Measurements from ENCODE around the gene ATG9B. TPM values are rescaled to one million over a fixed set of nuclear protein-coding genes. Genes with fewer than 3 reads are reported as not detected.

The ATG9B gene
- polyA plus RNA-seq, 1 experiment: 0.06 TPM

DNA sequence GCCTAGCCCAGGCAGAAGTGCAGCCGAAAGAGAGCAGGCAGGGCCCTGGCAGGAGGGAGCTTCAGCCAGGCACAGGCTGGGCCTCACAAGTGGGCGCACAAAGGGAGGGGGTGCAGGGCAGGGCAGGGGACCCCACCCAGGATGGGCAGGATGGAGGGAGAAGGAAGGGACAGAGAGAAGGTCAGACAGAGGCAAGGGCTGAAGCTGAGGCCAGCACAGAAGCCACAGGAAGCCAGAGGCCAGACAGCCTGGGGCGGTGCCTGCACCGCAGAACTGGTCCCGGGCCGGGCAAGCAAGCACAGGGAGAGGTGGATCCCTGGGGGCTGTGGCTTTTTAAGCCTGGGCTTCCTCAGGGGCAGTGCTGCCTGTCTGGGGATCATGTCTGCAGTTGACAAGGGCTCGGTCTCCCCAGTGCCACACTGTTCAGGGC is 16.8 kb downstream of the ATG9B start:
- H3K27ac ChIP-seq (ENCODE audit: low read depth, low read length): no peak overlapping the region
- peaks cover 5% of the 10 kb centered on the region; the same call in 1 of the 2 replicates for H3K9me3 ChIP-seq (ENCODE audit: control insufficient read depth, insufficient read depth, low read length)
- DNase-seq (ENCODE audit: low read depth, low spot score): no peak
- ChIA-PET POLR2A (no interaction called here), CTCF (interaction anchor here (1.3 to 4.0 kb wide), 6 partner anchors 11 to 109 kb away, joined by 5 to 24 read pairs (median 10); no protein-coding TSS in a partner anchor)
- no peak overlapping the region for H3K4me3 ChIP-seq (ENCODE audit: low read depth, low read length)
- TF ChIP-seq, protein P1, sequence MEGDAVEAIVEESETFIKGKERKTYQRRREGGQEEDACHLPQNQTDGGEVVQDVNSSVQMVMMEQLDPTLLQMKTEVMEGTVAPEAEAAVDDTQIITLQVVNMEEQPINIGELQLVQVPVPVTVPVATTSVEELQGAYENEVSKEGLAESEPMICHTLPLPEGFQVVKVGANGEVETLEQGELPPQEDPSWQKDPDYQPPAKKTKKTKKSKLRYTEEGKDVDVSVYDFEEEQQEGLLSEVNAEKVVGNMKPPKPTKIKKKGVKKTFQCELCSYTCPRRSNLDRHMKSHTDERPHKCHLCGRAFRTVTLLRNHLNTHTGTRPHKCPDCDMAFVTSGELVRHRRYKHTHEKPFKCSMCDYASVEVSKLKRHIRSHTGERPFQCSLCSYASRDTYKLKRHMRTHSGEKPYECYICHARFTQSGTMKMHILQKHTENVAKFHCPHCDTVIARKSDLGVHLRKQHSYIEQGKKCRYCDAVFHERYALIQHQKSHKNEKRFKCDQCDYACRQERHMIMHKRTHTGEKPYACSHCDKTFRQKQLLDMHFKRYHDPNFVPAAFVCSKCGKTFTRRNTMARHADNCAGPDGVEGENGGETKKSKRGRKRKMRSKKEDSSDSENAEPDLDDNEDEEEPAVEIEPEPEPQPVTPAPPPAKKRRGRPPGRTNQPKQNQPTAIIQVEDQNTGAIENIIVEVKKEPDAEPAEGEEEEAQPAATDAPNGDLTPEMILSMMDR (IDR thresholded peaks at IDR 0.05; ENCODE audit: low read depth, low read length): no peak
- peaks cover 3% of the 10 kb centered on the region for H3K27me3 ChIP-seq (ENCODE audit: control insufficient read depth, insufficient read depth, low read length)

DNA sequence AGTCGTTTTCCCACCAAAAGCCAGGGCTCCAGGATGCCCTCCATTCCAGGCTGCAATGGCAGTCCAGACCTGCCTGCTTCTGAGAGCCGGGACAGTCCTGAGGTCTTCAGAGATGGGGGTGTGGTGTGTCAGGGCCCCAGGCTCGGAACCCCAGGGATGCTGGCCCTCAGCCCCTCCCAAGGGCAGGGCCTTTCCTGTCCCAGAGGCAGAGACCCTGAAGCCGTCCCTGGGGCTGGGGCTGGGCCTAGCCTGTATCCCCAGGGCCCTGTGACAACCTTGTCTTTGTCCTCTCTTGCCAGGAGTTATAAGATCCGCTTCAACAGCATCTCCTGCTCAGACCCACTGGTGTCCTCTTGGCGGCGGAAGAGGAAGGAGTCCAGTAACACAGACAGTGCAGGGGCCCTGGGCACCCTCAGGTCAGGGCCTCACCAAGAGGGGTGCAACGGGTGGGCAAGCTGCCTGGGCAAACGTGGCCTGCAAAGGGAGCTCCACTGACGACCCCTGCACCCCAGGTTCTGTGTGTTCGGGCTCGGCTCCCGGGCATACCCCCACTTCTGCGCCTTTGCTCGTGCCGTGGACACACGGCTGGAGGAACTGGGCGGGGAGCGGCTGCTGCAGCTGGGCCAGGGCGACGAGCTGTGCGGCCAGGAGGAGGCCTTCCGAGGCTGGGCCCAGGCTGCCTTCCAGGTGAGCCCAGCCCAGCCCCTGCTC is 17.5 kb downstream of the ATG9B start:
- DNase-seq (ENCODE audit: low read depth, low spot score): no peak
- ChIA-PET POLR2A (no interaction called here), CTCF (interaction anchor here (1.5 to 2.7 kb wide), 3 partner anchors 12 to 228 kb away, joined by 3 to 9 read pairs (median 6); no protein-coding TSS in a partner anchor)
- Histone ChIP-seq H3K9me3 (ENCODE audit: control insufficient read depth, insufficient read depth, low read length) (peaks cover 5% of the 10 kb centered on the region; the same call in 1 of the 2 replicates), H3K27ac (ENCODE audit: low read depth, low read length) (no peak overlapping the region), H3K4me3 (ENCODE audit: low read depth, low read length) (no peak overlapping the region), H3K27me3 (ENCODE audit: control insufficient read depth, insufficient read depth, low read length) (peaks cover 3% of the 10 kb centered on the region)
- TF ChIP-seq, protein P1 (IDR thresholded peaks at IDR 0.05; ENCODE audit: low read depth, low read length): no peak

GRCh38 chr7:151005566-151005965 is 18.7 kb downstream of the ATG9B start:
- H3K9me3 ChIP-seq (ENCODE audit: control insufficient read depth, insufficient read depth, low read length): peaks cover 5% of the 10 kb centered on the region; the same call in 1 of the 2 replicates
- H3K27me3 ChIP-seq (ENCODE audit: control insufficient read depth, insufficient read depth, low read length): peaks cover 9% of the 10 kb centered on the region
- H3K27ac ChIP-seq (ENCODE audit: low read depth, low read length): no peak overlapping the region
- TF ChIP-seq, protein P1 (IDR thresholded peaks at IDR 0.05; ENCODE audit: low read depth, low read length): no peak
- CTCF ChIA-PET: interaction anchor here (1.5 to 2.7 kb wide), 3 partner anchors 13 to 227 kb away, joined by 3 to 9 read pairs (median 6); no protein-coding TSS in a partner anchor
- H3K4me3 ChIP-seq (ENCODE audit: low read depth, low read length): no peak overlapping the region
- POLR2A ChIA-PET: no interaction called here
- DNase-seq (ENCODE audit: low read depth, low spot score): no peak

DNA sequence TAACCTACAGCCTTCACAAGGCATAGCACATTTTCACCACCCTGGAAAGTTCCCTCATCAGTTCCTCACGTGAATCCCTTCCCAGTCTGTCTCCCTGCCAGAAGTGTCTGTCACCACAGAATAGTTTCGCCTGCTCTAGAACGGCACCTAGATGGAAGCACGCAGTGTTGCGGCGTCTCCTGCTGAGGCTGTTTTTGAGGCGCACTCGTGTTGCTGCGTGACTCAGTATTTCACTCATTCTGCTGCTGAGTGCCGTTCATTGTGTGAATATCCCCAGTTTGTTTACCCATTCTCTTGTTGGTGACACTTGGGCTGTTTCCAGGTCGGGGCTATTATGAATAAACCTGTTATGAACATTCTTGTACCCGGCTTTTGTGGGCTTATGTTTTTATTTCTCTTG is 20.7 kb downstream of the ATG9B start:
- no peak overlapping the region for H3K27ac ChIP-seq (ENCODE audit: low read depth, low read length)
- TF ChIP-seq, protein P1 (IDR thresholded peaks at IDR 0.05; ENCODE audit: low read depth, low read length): no peak
- CTCF ChIA-PET: interaction anchor here (1.0 to 1.3 kb wide), 2 partner anchors 14 to 18 kb away, joined by 3 to 4 read pairs; no protein-coding TSS in a partner anchor
- H3K9me3 ChIP-seq (ENCODE audit: control insufficient read depth, insufficient read depth, low read length): peaks cover under 1% of the 10 kb centered on the region; the same call in 1 of the 2 replicates
- H3K4me3 ChIP-seq (ENCODE audit: low read depth, low read length): no peak overlapping the region
- POLR2A ChIA-PET: no interaction called here
- no peak for DNase-seq (ENCODE audit: low read depth, low spot score)
- H3K27me3 ChIP-seq (ENCODE audit: control insufficient read depth, insufficient read depth, low read length): peaks cover 9% of the 10 kb centered on the region

DNA sequence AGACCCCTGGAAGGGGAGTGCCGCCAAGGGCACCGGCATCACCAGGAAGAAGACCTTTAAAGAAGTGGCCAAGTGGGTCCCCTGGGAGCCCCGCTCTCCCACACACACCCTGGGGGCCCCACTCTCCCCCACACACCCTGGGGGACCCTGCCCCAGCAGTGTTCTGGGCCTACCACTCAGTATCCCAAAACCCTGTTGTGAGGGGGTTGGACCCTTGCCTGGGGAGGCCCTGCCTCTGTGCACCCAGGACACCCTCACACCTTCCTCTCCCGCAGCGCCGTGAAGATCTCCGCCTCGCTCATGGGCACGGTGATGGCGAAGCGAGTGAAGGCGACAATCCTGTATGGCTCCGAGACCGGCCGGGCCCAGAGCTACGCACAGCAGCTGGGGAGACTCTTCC is 22.7 kb downstream of the ATG9B start:
- H3K27me3 ChIP-seq (ENCODE audit: control insufficient read depth, insufficient read depth, low read length): peaks cover 9% of the 10 kb centered on the region
- ChIA-PET CTCF (interaction anchor here (0.9 to 1.1 kb wide), 2 partner anchors 11 to 13 kb away, joined by 3 to 4 read pairs; no protein-coding TSS in a partner anchor), POLR2A (no interaction called here)
- H3K9me3 ChIP-seq (ENCODE audit: control insufficient read depth, insufficient read depth, low read length): no peaks in the 10 kb centered on the region; the same call in 1 of the 2 replicates
- no peak for DNase-seq (ENCODE audit: low read depth, low spot score)
- TF ChIP-seq, protein P1 (IDR thresholded peaks at IDR 0.05; ENCODE audit: low read depth, low read length): no peak
- no peak overlapping the region for H3K27ac ChIP-seq (ENCODE audit: low read depth, low read length)
- H3K4me3 ChIP-seq (ENCODE audit: low read depth, low read length): no peak overlapping the region

Measured in AG04450 (cell line).